ENCODE results near the gene TMEM60.

Gene TMEM60

GRCh38 chr7:77766801-77767605, 31.2 kb downstream of the TMEM60 start:
- no peak for DNase-seq

- DNase-seq = no peak
Measured at GRCh38 chr7:77765906-77766800, 32.1 kb downstream of the TMEM60 start.

GRCh38 chr7:77765481-77765880, 32.8 kb downstream of the TMEM60 start:
- no peak for DNase-seq

- DNase-seq = no peak
Measured at GRCh38 chr7:77760809-77761453, 37.3 kb downstream of the TMEM60 start.

- peak; percentile 56 for DNase-seq
Measured at GRCh38 chr7:77759294-77759889, 38.8 kb downstream of the TMEM60 start.

GRCh38 chr7:77757589-77757988, 40.6 kb downstream of the TMEM60 start:
- DNase-seq = no peak

- no peak for DNase-seq
Measured at GRCh38 chr7:77753173-77753572, 45.1 kb downstream of the TMEM60 start.

GRCh38 chr7:77752016-77752415, 46.2 kb downstream of the TMEM60 start:
- DNase-seq = no peak

GRCh38 chr7:77747718-77748117, 50.5 kb downstream of the TMEM60 start:
- no peak for DNase-seq

GRCh38 chr7:77747178-77747577, 51.1 kb downstream of the TMEM60 start:
- DNase-seq = no peak

- DNase-seq = no peak
Measured at GRCh38 chr7:77746824-77747165, 51.4 kb downstream of the TMEM60 start.

- no peak for DNase-seq
Measured at GRCh38 chr7:77746164-77746823, 51.9 kb downstream of the TMEM60 start.

- DNase-seq = no peak
Measured at GRCh38 chr7:77745746-77746145, 52.5 kb downstream of the TMEM60 start.

Measured in stimulated activated naive CD4-positive, alpha-beta T cell treated with Interleukin-2 at 50 U/mL for 16 hours (primary cell).